WI38 (cell line): ENCODE measurements around the gene NFKBIA.
"Not testable (repeated sequence)": the region's sequence is repeated elsewhere in the genome, so short reads cannot be mapped to it uniquely, and the experiment has no call there.

Experiments
- H3K4me3 ChIP-seq: 2 replicates; pipeline ENCODE4 v1.5.1; 2011; ENCODE audit warnings: low read depth, mild to moderate bottlenecking, control low read depth, low read length
- CTCF ChIP-seq: IDR thresholded peaks from 2 replicates; pipeline ENCODE4 v1.5.1; 2012; ENCODE audit warnings: low read depth, mild to moderate bottlenecking, control low read depth, low read length

NFKBIA gene, protein sequence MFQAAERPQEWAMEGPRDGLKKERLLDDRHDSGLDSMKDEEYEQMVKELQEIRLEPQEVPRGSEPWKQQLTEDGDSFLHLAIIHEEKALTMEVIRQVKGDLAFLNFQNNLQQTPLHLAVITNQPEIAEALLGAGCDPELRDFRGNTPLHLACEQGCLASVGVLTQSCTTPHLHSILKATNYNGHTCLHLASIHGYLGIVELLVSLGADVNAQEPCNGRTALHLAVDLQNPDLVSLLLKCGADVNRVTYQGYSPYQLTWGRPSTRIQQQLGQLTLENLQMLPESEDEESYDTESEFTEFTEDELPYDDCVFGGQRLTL

DNA sequence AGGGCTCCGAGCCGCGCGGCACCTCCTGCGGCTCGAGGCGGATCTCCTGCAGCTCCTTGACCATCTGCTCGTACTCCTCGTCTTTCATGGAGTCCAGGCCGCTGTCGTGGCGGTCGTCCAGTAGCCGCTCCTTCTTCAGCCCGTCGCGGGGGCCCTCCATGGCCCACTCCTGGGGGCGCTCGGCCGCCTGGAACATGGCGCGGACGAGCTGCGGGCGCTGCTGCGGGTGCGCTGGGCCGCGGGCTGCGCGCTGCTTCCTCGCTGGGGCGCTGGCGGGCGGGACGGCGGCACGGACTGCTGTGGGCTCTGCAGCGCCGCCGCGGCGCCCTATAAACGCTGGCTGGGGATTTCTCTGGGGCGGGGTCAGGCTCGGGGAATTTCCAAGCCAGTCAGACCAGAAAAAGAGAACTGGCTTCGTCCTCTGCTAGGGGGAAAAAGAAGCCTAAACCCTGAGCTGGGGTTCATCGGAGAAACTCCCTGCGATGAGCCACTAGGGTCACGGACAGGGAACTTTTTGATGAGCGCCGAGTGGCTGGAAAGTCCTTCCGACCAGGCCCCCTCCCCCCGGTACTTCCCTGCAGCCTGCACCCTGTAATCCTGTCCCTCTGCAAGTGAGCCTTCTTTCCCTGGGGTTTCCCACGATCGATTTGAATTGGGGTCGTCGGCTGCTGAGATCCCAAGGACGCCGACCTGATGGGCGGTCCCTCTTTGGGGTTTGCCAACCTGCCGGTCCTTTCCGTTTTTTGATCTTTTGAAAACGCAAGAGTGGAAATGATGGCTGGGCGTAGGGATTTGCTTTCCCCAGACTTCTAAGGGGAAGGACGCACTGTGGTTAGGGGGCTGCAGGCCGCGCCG, at the start of gene NFKBIA:
NFKBIA (minus strand) TSS at position 301 of the 855 bp plus-strand sequence; CDS start at position 196, 105 bp downstream.
- no peak for TF ChIP-seq CTCF
- peak within 1 kb of the TSS; percentile 84 for H3K4me3 ChIP-seq

DNA sequence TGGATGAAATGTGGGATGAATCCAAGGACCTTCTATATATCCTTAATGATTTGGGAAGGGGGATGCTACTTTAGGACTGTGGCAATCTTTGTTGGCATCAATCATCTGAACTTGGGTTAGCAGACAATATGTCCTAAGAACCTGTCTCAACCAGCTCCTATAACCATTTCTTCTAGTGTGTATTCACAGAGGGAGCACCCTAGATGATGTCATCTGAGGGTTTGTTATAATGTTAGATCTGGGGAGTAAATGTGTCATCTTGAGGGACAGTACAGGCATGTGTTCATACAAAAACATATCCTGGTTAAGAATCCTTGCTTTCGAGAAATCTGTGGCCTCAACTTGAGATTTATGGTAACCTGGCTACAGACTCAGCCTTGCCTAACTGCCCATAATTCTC, 41.9 kb upstream of the NFKBIA start:
- H3K4me3 ChIP-seq, result no peak overlapping the region
- TF ChIP-seq CTCF, result no peak

DNA sequence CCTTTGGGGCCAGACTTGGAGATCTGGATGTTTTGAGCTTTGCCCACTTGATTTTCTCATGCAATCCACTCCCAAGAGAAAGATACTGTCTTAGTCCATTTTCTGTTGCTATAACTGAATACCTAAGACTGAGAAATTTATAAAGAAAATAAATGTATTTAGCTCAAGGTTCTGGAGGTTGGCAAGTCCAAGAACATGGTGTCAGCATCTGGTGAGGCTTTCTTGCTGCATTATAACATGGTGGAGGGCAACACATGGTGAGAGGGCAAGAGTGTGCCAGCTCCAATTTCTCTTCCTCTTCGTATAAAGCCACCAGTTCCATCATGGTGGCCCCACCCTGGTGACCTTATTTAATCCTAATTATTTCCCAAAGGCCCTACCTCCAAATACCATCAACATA, 39.6 kb upstream of the NFKBIA start:
- no peak for TF ChIP-seq CTCF
- no peak overlapping the region for H3K4me3 ChIP-seq

DNA sequence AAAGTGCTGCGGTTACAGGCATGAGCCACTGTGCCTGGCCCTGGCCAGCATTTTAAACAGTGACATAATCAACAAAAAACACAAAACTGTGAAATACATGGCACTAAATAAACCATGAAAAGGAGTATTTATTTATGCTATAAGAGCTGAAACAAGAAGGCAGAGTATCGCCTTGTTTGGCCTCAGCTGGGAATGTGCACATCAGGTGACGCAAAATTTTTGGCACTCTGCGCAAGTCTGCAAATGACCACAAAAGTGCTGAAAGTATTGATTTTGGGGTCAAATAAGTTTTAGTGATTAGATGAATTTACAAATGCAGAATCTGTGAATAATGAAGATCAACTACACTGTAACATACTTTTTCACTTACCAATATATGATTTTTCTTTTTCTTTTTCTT, 36.6 kb upstream of the NFKBIA start:
- no peak for TF ChIP-seq CTCF
- no peak overlapping the region for H3K4me3 ChIP-seq

- TF ChIP-seq CTCF, result peak; percentile 62
- no peak overlapping the region for H3K4me3 ChIP-seq
Observed at GRCh38 chr14:35438910-35439713, 34.6 kb upstream of the NFKBIA start.

DNA sequence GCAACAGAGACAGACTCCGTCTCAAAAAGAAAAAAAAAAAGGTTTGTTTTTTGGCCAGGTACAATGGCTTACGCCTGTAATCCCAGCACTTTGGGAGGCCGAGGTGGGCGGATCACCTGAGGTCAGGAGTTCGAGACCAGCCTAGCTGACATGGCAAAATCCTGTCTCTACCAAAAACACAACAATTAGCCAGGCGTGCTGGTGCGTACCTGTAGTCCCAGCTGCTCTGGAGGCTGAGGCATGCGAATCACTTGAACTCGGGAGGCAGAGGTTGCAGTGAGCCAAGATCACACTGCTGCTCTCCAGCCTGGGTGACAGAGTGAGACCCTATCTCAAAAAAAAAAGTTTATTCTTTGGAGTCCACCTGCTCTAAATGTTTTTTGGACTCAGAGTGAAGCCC, 33.9 kb upstream of the NFKBIA start:
- not testable (repeated sequence) for H3K4me3 ChIP-seq

GRCh38 chr14:35435177-35435576, 30.6 kb upstream of the NFKBIA start:
- TF ChIP-seq CTCF, result no peak
- H3K4me3 ChIP-seq, result no peak overlapping the region
